Prostate gland (tissue), 2 donors: Measurements from ENCODE around the gene SDS. TPM values are rescaled to one million over a fixed set of nuclear protein-coding genes. Genes with fewer than 3 reads are reported as not detected.

Experiments used
- DNase-seq: peaks from one replicate; pipeline ENCODE4 v3.0.0-alpha.2; 2019; ENCODE audit warnings: low spot score
- H3K27ac ChIP-seq, 2 donors: fragments of 200-600 bp; sonication (generic); 2 replicates each; pipeline ENCODE4 v1.5.1; 2017 to 2019
- H3K27me3 ChIP-seq: fragments of 200-600 bp; sonication (generic); replicated peaks from 2 replicates; pipeline ENCODE4 v1.5.1; 2019; ENCODE audit not compliant: insufficient read depth
- H3K36me3 ChIP-seq, 2 donors: fragments of 200-600 bp; sonication (generic); 1 replicate in 1 of 2; 2 replicates in 1 of 2; pipeline versions ENCODE4 v1.5.1 to v1.8.1; 2017 to 2019
- H3K4me1 ChIP-seq: fragments of 200-600 bp; sonication (generic); replicated peaks from 2 replicates; pipeline ENCODE4 v1.5.1; 2019
- H3K4me3 ChIP-seq, 2 donors: fragments of 200-600 bp; sonication (generic); 2 replicates each; pipeline ENCODE4 v1.5.1; 2017 to 2019
- H3K9me3 ChIP-seq: fragments of 200-600 bp; sonication (generic); 2 replicates; pipeline ENCODE4 v1.5.1; 2017
- CTCF ChIP-seq, 4 experiments: fragments of 200-600 bp in 2 of 4; fragments of 450-650 bp in 2 of 4; sonication (generic) in 2 of 4; IDR thresholded peaks; 1 replicate in 3 of 4; 2 replicates in 1 of 4; pipeline ENCODE4 v1.5.1; 2016 to 2019; ENCODE audit warnings: antibody characterized with exemption in 4 of 4, mild to moderate bottlenecking in 2 of 4, moderate library complexity in 2 of 4
- POLR2A ChIP-seq: fragments of 450-650 bp; IDR thresholded peaks from one replicate; pipeline ENCODE4 v1.6.1; 2016; ENCODE audit warnings: antibody characterized with exemption, mild to moderate bottlenecking
- POLR2AphosphoS5 ChIP-seq: sonication (generic); formaldehyde crosslinking; IDR thresholded peaks from one replicate; pipeline ENCODE4 v1.6.1; 2017; ENCODE audit warnings: antibody characterized with exemption
- WGBS: methylation state at CpG from one replicate; pipeline ENCODE4 v1.1.5; 2018; 5-methylcytosine and 5-hydroxymethylcytosine counted together
- intact Hi-C: fragments of 100-400 bp; cut with DNase I; formaldehyde crosslinking; loops from one replicate; pipeline ENCODE4 v1.14.2; 2022
- total RNA-seq, 2 donors: library from RNA; depleted of rRNA; stranded (reverse); fragments of >200 nt; gene quantifications; one replicate each; pipeline ENCODE4 v1.1.0, GENCODE V29; 2016

Gene SDS
- under 1 TPM; 0.50 to 0.80 TPM for total RNA-seq

GRCh38 chr12:113403435-113404415 is at the start of gene SDS:
SDS (minus strand) TSS chr12:113403887; CDS start chr12:113399708, 4,179 bp downstream.
- TF ChIP-seq POLR2AphosphoS5 (no peak), CTCF (IDR thresholded peaks at IDR 0.05) (no peak), POLR2A (no peak)
- H3K4me3 ChIP-seq: no peak within 1 kb of the TSS
- intact Hi-C loops: no loop called here

GRCh38 chr12:113453330-113453729 is 49.6 kb upstream of the SDS start:
- Histone ChIP-seq H3K27me3 (no peaks in the 10 kb centered on the region), H3K36me3 (no peaks in the 10 kb centered on the region), H3K4me1 (no peaks in the 10 kb centered on the region), H3K4me3 (no peak overlapping the region), H3K27ac (no peak overlapping the region), H3K9me3 (no peaks in the 10 kb centered on the region)
- WGBS: 24% methylated on average over 6 of the region's 6 CpGs
- DNase-seq: no peak
- intact Hi-C loops: no loop called here
- TF ChIP-seq POLR2AphosphoS5 (no peak), CTCF (IDR thresholded peaks at IDR 0.05) (no peak), POLR2A (no peak)

More at GRCh38 chr12:113403435-113404415, at the start of gene SDS:
- Histone ChIP-seq H3K4me1 (no peaks in the 10 kb centered on the region), H3K27me3 (no peaks in the 10 kb centered on the region), H3K27ac (no peak within 1 kb of the TSS), H3K36me3 (no peaks in the 10 kb centered on the region), H3K9me3 (no peaks in the 10 kb centered on the region)
- DNase-seq: no peak
- 33% methylated on average over 14 of the region's 14 CpGs for WGBS

- intact Hi-C loops: no loop called here
- H3K27me3 ChIP-seq: no peaks in the 10 kb centered on the region
- 96% methylated on average over 2 of the region's 2 CpGs for WGBS
These were observed 48.8 kb upstream of the SDS start for GRCh38 chr12:113452458-113452857.

GRCh38 chr12:113449839-113450238 is 46.2 kb upstream of the SDS start:
- Histone ChIP-seq H3K4me1 (no peaks in the 10 kb centered on the region), H3K27me3 (no peaks in the 10 kb centered on the region), H3K4me3 (no peak overlapping the region), H3K9me3 (no peaks in the 10 kb centered on the region), H3K36me3 (no peaks in the 10 kb centered on the region), H3K27ac (no peak overlapping the region)
- 95% methylated on average over 1 of the region's 1 CpG for WGBS
- no peak for DNase-seq
- TF ChIP-seq POLR2A (no peak), POLR2AphosphoS5 (no peak), CTCF (IDR thresholded peaks at IDR 0.05) (no peak)
- intact Hi-C loops: no loop called here

More at GRCh38 chr12:113452458-113452857, 48.8 kb upstream of the SDS start:
- no peaks in the 10 kb centered on the region for H3K36me3 ChIP-seq
- TF ChIP-seq POLR2A: no peak
- TF ChIP-seq POLR2AphosphoS5: no peak
- TF ChIP-seq CTCF (IDR thresholded peaks at IDR 0.05): no peak
- H3K9me3 ChIP-seq: no peaks in the 10 kb centered on the region
- H3K27ac ChIP-seq: no peak overlapping the region
- H3K4me1 ChIP-seq: no peaks in the 10 kb centered on the region
- no peak overlapping the region for H3K4me3 ChIP-seq
- DNase-seq: no peak
